IMR-90 (cell line): ENCODE results near the gene NXN. TPM values are rescaled to one million over a fixed set of nuclear protein-coding genes. Genes with fewer than 3 reads are reported as not detected.

ENCODE experiments used
- ATAC-seq: fragments of 200-7000 bp; cut with Tn5 transposase; 2 replicates; pipeline ENCODE4 v1.9.1; 2020; ENCODE audit warnings: low read depth, mild to moderate bottlenecking, moderate library complexity
- BruUV-seq: library from RNA; stranded (reverse); fragments of 400-500 nt; replicated peaks from 2 replicates; lab custom pipeline; 2021; lab: Mats Ljungman, UMichigan
- CTCF ChIA-PET: fragments of 300-600 bp; formaldehyde crosslinking; extraction: SDS; loops from one replicate; lab custom pipeline; 2021; ENCODE audit warnings: antibody characterized with exemption; lab: Yijun Ruan, JAX
- POLR2A ChIA-PET: fragments of 300-600 bp; sonication (Branson Sonifier 250); formaldehyde crosslinking; loops from one replicate; lab custom pipeline; 2022; ENCODE audit warnings: antibody characterized with exemption; ENCODE audit not compliant: unreplicated experiment; lab: Charles Lee
- DNase-seq: peaks from one replicate; pipeline ENCODE4 v3.0.0; 2013
- H2AFZ ChIP-seq: replicated peaks from 2 replicates; pipeline ENCODE3; 2013; ENCODE audit warnings: low read length, mild to moderate bottlenecking; ENCODE audit not compliant: poor library complexity
- H2AK5ac ChIP-seq: 2 replicates; pipeline ENCODE4 v1.6.1; 2013; ENCODE audit warnings: low read depth, low read length, inconsistent platforms
- H2AK9ac ChIP-seq: replicated peaks from 2 replicates; pipeline ENCODE3; 2013; ENCODE audit warnings: mild to moderate bottlenecking, low read depth, low read length, moderate library complexity; ENCODE audit not compliant: poor library complexity
- H2BK120ac ChIP-seq: 2 replicates; pipeline ENCODE4 v1.6.1; 2013; ENCODE audit warnings: low read depth, low read length, inconsistent platforms
- H2BK15ac ChIP-seq: 3 replicates; pipeline ENCODE4 v1.6.1; 2013; ENCODE audit warnings: low read depth, low read length, inconsistent platforms
- H2BK20ac ChIP-seq: 2 replicates; pipeline ENCODE4 v1.6.1; 2013; ENCODE audit warnings: low read depth, mild to moderate bottlenecking, inconsistent platforms, low read length, moderate library complexity
- H2BK5ac ChIP-seq: 2 replicates; pipeline ENCODE4 v1.6.1; 2013; ENCODE audit warnings: mild to moderate bottlenecking, low read depth, low read length, inconsistent platforms; ENCODE audit not compliant: poor library complexity, severe bottlenecking
- H3K14ac ChIP-seq: replicated peaks from 2 replicates; pipeline ENCODE4 v1.6.1; 2013; ENCODE audit warnings: low read depth, low read length, inconsistent platforms
- H3K18ac ChIP-seq: 2 replicates; pipeline ENCODE4 v1.6.1; 2013; ENCODE audit warnings: low read depth, low read length, control low read depth
- H3K23ac ChIP-seq: 2 replicates; pipeline ENCODE4 v1.6.1; 2013; ENCODE audit warnings: low read depth, low read length, inconsistent platforms
- H3K27ac ChIP-seq: 2 replicates; pipeline ENCODE4 v1.5.1; 2013; ENCODE audit warnings: mild to moderate bottlenecking, control low read depth, low read length; ENCODE audit not compliant: insufficient read depth
- H3K27me3 ChIP-seq: 2 replicates; pipeline ENCODE4 v1.6.1; 2013; ENCODE audit warnings: low read length; ENCODE audit not compliant: control insufficient read depth, insufficient read depth
- H3K36me3 ChIP-seq: 2 replicates; pipeline ENCODE4 v1.6.1; 2013; ENCODE audit warnings: low read length, mixed read lengths; ENCODE audit not compliant: control insufficient read depth, insufficient read depth
- H3K4ac ChIP-seq: 2 replicates; pipeline ENCODE4 v1.6.1; 2013; ENCODE audit warnings: low read depth, low read length, inconsistent platforms
- H3K4me1 ChIP-seq: 2 replicates; pipeline ENCODE4 v1.6.1; 2013; ENCODE audit warnings: low read length, mixed read lengths; ENCODE audit not compliant: control insufficient read depth, insufficient read depth
- H3K4me2 ChIP-seq: 2 replicates; pipeline ENCODE4 v1.6.1; 2013; ENCODE audit warnings: low read depth, mild to moderate bottlenecking, control low read depth, low read length, moderate library complexity
- H3K4me3 ChIP-seq: 2 replicates; pipeline ENCODE4 v1.5.1; 2013; ENCODE audit warnings: low read depth, mild to moderate bottlenecking, control low read depth, low read length, moderate library complexity; ENCODE audit not compliant: insufficient read depth
- H3K56ac ChIP-seq: 2 replicates; pipeline ENCODE4 v1.6.1; 2013; ENCODE audit warnings: low read length, inconsistent platforms; ENCODE audit not compliant: insufficient read depth; ENCODE audit errors: extremely low read depth
- H3K79me1 ChIP-seq, 2 experiments: 2 replicates each; pipeline ENCODE4 v1.6.1; 2013; ENCODE audit warnings: low read length in 2 of 2, inconsistent platforms in 1 of 2, low read depth in 1 of 2
- H3K9ac ChIP-seq: 2 replicates; pipeline ENCODE4 v1.6.1; 2013; ENCODE audit warnings: low read depth, low read length, control low read depth
- H3K9me1 ChIP-seq: 2 replicates; pipeline ENCODE4 v1.6.1; 2013; ENCODE audit warnings: low read length, inconsistent platforms; ENCODE audit not compliant: insufficient read depth
- H3K9me3 ChIP-seq: 2 replicates; pipeline ENCODE4 v1.6.1; 2013; ENCODE audit warnings: low read length; ENCODE audit not compliant: control insufficient read depth, insufficient read depth
- H4K20me1 ChIP-seq: 2 replicates; pipeline ENCODE4 v1.6.1; 2013; ENCODE audit warnings: low read length, inconsistent platforms; ENCODE audit not compliant: insufficient read depth
- H4K5ac ChIP-seq: 2 replicates; pipeline ENCODE4 v1.6.1; 2013; ENCODE audit warnings: mild to moderate bottlenecking, low read depth, low read length, control low read depth
- H4K8ac ChIP-seq, 2 experiments: 2 replicates each; pipeline ENCODE4 v1.6.1; 2013; ENCODE audit warnings: low read depth in 2 of 2, low read length in 2 of 2, control low read depth in 1 of 2, inconsistent platforms in 1 of 2
- H4K91ac ChIP-seq: 2 replicates; pipeline ENCODE4 v1.6.1; 2013; ENCODE audit warnings: low read depth, low read length, inconsistent platforms; ENCODE audit not compliant: insufficient read depth
- BHLHE40 ChIP-seq: fragments of 150-350 bp; IDR thresholded peaks from 2 replicates; pipeline ENCODE4 v1.6.1; 2016; ENCODE audit warnings: mild to moderate bottlenecking, low read depth, low read length
- CEBPB ChIP-seq: IDR thresholded peaks from 2 replicates; pipeline ENCODE4 v1.6.1; 2012; ENCODE audit warnings: low read depth, low read length, improper control_type of control experiment
- CHD1 ChIP-seq: IDR thresholded peaks from 2 replicates; pipeline ENCODE4 v1.6.1; 2012; ENCODE audit warnings: low read depth, low read length, improper control_type of control experiment
- ELK1 ChIP-seq: fragments of 150-350 bp; IDR thresholded peaks from 2 replicates; pipeline ENCODE4 v1.6.1; 2016; ENCODE audit warnings: low read depth, mild to moderate bottlenecking, low read length, moderate library complexity, borderline replicate concordance
- FOS ChIP-seq: fragments of 150-350 bp; IDR thresholded peaks from 2 replicates; pipeline ENCODE4 v1.6.1; 2016; ENCODE audit warnings: low read depth, low read length
- MAFK ChIP-seq: IDR thresholded peaks from 2 replicates; pipeline ENCODE4 v1.6.1; 2012; ENCODE audit warnings: low read depth, low read length, improper control_type of control experiment
- MAZ ChIP-seq: IDR thresholded peaks from 2 replicates; pipeline ENCODE4 v1.6.1; 2012; ENCODE audit warnings: low read depth, mild to moderate bottlenecking, low read length, improper control_type of control experiment, moderate library complexity, borderline replicate concordance
- MXI1 ChIP-seq: IDR thresholded peaks from 2 replicates; pipeline ENCODE4 v1.6.1; 2012; ENCODE audit warnings: low read depth, mild to moderate bottlenecking, low read length, moderate library complexity, borderline replicate concordance
- NFE2L2 ChIP-seq: fragments of 150-350 bp; IDR thresholded peaks from 2 replicates; pipeline ENCODE4 v1.6.1; 2016; ENCODE audit warnings: low read depth, mild to moderate bottlenecking, low read length
- POLR2A ChIP-seq: IDR thresholded peaks from 2 replicates; pipeline ENCODE4 v1.6.1; 2012; ENCODE audit warnings: mild to moderate bottlenecking, low read depth, low read length
- RAD21 ChIP-seq: IDR thresholded peaks from 2 replicates; pipeline ENCODE4 v1.6.1; 2012; ENCODE audit warnings: low read length, improper control_type of control experiment
- RCOR1 ChIP-seq: IDR thresholded peaks from 2 replicates; pipeline ENCODE4 v1.6.1; 2012; ENCODE audit warnings: mild to moderate bottlenecking, low read length, improper control_type of control experiment; ENCODE audit not compliant: insufficient replicate concordance
- RFX5 ChIP-seq: IDR thresholded peaks from 2 replicates; pipeline ENCODE4 v1.8.0; 2012; ENCODE audit warnings: low read depth, mild to moderate bottlenecking, low read length, moderate library complexity
- SMC3 ChIP-seq: fragments of 150-350 bp; IDR thresholded peaks from 2 replicates; pipeline ENCODE4 v1.6.1; 2016; ENCODE audit warnings: low read depth, mild to moderate bottlenecking, antibody characterized with exemption, low read length, moderate library complexity
- WGBS, 2 experiments: methylation state at CpG; one replicate each; pipeline versions ENCODE4 v1.1.5 to v1.1.7; 2013; ENCODE audit warnings: missing lambda C conversion rate in 2 of 2; ENCODE audit not compliant: insufficient read length in 1 of 2; ENCODE audit errors: extremely low coverage in 2 of 2; 5-methylcytosine and 5-hydroxymethylcytosine counted together
- dilution Hi-C: fragments of 300-500 bp; cut with HindIII; formaldehyde crosslinking; loops from one replicate; pipeline ENCODE4 v1.14.3; 2018; ENCODE audit warnings: low sequenced_read_pairs; ENCODE audit not compliant: unreplicated experiment
- in situ Hi-C: fragments of 300-500 bp; cut with MboI; formaldehyde crosslinking; loops from 3 replicates; pipeline ENCODE4 v1.14.3; 2019; ENCODE audit warnings: low sequenced_read_pairs, inconsistent platforms, mixed read lengths
- intact Hi-C: fragments of 100-400 bp; cut with micrococcal nuclease; formaldehyde crosslinking; loops from 2 replicates; pipeline ENCODE4 v1.10.0; 2022
- polyA plus RNA-seq, 3 experiments: library from polyadenylated mRNA; depleted of rRNA; stranded (reverse); fragments of >200 nt; gene quantifications; 2 replicates each; pipeline ENCODE4 v1.2.3, GENCODE V29; 2012; ENCODE audit warnings: low replicate concordance in 1 of 3
- total RNA-seq: library from RNA; depleted of rRNA; stranded (reverse); fragments of >200 nt; gene quantifications from 2 replicates; pipeline ENCODE4 v1.2.3, GENCODE V29; 2012
- TF ChIP-seq, protein P1 (sequence below): conservative IDR thresholded peaks from 2 replicates; pipeline ENCODE4 v1.5.1; 2012; ENCODE audit warnings: mild to moderate bottlenecking, low read depth, low read length, improper control_type of control experiment

The NXN gene
- total and polyA plus RNA-seq, 2 of the 4 experiments (the other 2 are of a cell fraction), result 52.5 to 116 TPM

DNA sequence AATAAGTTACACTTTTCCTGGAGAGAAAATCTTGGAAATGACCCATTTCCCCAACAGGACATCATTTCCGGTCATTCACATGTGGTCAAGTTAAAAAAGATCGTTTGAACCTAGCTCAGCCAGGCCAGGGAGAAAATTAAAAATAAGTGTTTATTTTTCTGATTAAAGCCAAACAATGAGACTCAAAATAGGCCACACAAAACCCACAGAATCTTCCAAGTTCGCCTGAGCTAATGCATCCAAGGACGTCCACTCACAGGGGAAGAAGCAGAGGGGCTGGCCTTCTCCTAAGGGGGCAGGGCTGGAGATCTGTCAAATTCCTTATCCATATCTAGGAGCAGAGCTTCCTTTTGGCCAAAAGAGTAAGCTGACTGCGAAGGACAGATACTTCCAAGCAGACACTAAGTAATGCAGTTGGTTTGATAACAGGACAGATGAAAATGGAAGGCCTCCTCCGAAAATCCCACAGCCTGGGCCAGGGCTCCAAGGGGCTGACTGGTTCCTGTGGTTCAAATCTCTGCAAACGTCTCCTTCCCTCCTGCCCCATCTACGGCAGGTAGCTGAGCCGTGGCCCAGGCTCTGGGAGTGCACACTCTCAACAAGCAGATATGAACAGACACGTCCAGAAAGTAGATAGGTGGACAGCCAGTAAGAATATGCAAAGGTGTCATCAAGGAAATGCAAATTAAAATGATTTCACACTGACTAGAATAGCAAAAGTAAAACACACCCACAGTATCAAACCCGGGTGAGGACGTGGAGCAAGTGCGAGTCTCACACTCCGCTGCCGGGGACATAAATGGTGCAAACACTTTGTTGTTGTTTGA, 98.9 kb downstream of the NXN start:
- Histone ChIP-seq H3K27me3 (no peaks in the 10 kb centered on the region), H3K79me1 (peaks cover 40 to 78% of the 10 kb centered on the region in 2 experiments), H3K23ac (no peak overlapping the region), H4K91ac (no peak overlapping the region), H2AK5ac (peak overlapping the region; percentile 20; the same call in 1 of the 2 replicates), H3K4me1 (peaks cover 23% of the 10 kb centered on the region), H2BK15ac (no peak overlapping the region), H2BK20ac (no peak overlapping the region), H3K4me3 (no peak overlapping the region), H3K9ac (peak overlapping the region; percentile 32; the same call in 1 of the 2 replicates), H4K20me1 (peaks cover 67% of the 10 kb centered on the region), H3K9me3 (no peaks in the 10 kb centered on the region), H4K5ac (peak overlapping the region; percentile 42; the same call in 1 of the 2 replicates), H2BK120ac (no peak overlapping the region), H3K27ac (peak overlapping the region; percentile 53; the same call in 1 of the 2 replicates), H3K9me1 (peaks cover 29% of the 10 kb centered on the region), H3K4ac (peak overlapping the region; percentile 32; the same call in 1 of the 2 replicates), H3K36me3 (peaks cover 2% of the 10 kb centered on the region; the same call in 1 of the 2 replicates), H2BK5ac (no peak overlapping the region), H4K8ac (0 out of 4 replicates have a peak overlapping the region, but pooled peaks of 1 of the 2 experiments have one; percentile 19), H3K14ac (0 out of 2 replicates have a peak overlapping the region, but pooled peaks have one; percentile 8), H3K18ac (no peak overlapping the region; the same call in 1 of the 2 replicates), H2AFZ (no peak overlapping the region), H3K56ac (no peak overlapping the region), H3K4me2 (no peak overlapping the region), H2AK9ac (peak overlapping the region; percentile 6)
- CTCF ChIA-PET, result no interaction called here
- in situ Hi-C loops (no loop called here), dilution Hi-C loops (no loop called here), intact Hi-C loops (no loop called here)
- no CpG with 5 or more reads among the region's 15 CpGs for WGBS, 2 experiments
- peak; percentile 33 for ATAC-seq
- DNase-seq, result peak; percentile 25
- BruUV-seq, result no TSS peak
- POLR2A ChIA-PET, result no interaction called here
- TF ChIP-seq CEBPB (no peak), RCOR1 (no peak), MAZ (no peak), FOS (no peak), MAFK (no peak), POLR2A (no peak), ELK1 (no peak), NFE2L2 (no peak), MXI1 (no peak), RFX5 (no peak), CHD1 (no peak), BHLHE40 (no peak), SMC3 (no peak), RAD21 (no peak)
- TF ChIP-seq, protein P1, sequence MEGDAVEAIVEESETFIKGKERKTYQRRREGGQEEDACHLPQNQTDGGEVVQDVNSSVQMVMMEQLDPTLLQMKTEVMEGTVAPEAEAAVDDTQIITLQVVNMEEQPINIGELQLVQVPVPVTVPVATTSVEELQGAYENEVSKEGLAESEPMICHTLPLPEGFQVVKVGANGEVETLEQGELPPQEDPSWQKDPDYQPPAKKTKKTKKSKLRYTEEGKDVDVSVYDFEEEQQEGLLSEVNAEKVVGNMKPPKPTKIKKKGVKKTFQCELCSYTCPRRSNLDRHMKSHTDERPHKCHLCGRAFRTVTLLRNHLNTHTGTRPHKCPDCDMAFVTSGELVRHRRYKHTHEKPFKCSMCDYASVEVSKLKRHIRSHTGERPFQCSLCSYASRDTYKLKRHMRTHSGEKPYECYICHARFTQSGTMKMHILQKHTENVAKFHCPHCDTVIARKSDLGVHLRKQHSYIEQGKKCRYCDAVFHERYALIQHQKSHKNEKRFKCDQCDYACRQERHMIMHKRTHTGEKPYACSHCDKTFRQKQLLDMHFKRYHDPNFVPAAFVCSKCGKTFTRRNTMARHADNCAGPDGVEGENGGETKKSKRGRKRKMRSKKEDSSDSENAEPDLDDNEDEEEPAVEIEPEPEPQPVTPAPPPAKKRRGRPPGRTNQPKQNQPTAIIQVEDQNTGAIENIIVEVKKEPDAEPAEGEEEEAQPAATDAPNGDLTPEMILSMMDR, result no peak
